GM12864 (cell line): ENCODE measurements around the gene ABCG1.

Experiments
- DNase-seq: peaks from one replicate; pipeline ENCODE4 v3.0.0-alpha.2; 2011; ENCODE audit warnings: low read depth
- H3K4me3 ChIP-seq: 2 replicates; pipeline ENCODE4 v1.5.1; 2011; ENCODE audit warnings: mild to moderate bottlenecking, low read depth, low read length, control low read depth
- CTCF ChIP-seq: IDR thresholded peaks from 2 replicates; pipeline ENCODE4 v1.5.1; 2011; ENCODE audit warnings: low read depth, mild to moderate bottlenecking, moderate library complexity, low read length, control low read depth, inconsistent platforms; ENCODE audit errors: missing control alignments

ABCG1 gene

GRCh38 chr21:42308914-42309752 lies 90.2 kb downstream of the ABCG1 start:
- TF ChIP-seq CTCF: peak; percentile 11
- H3K4me3 ChIP-seq: no peak overlapping the region
- DNase-seq: no peak

- no peak overlapping the region for H3K4me3 ChIP-seq
- TF ChIP-seq CTCF: peak; percentile 88
- DNase-seq: no peak
These were observed 90.8 kb downstream of the ABCG1 start for GRCh38 chr21:42309753-42310213.

- H3K4me3 ChIP-seq: no peak overlapping the region
- DNase-seq: no peak
- no peak for TF ChIP-seq CTCF
These were observed 91.6 kb downstream of the ABCG1 start for GRCh38 chr21:42310411-42311001.

- no peak overlapping the region for H3K4me3 ChIP-seq
- no peak for DNase-seq
- TF ChIP-seq CTCF: no peak
These were observed 92.2 kb downstream of the ABCG1 start for GRCh38 chr21:42311160-42311559.

GRCh38 chr21:42311816-42312625 lies 93.1 kb downstream of the ABCG1 start:
- H3K4me3 ChIP-seq: no peak overlapping the region
- DNase-seq: no peak
- no peak for TF ChIP-seq CTCF

- H3K4me3 ChIP-seq: no peak overlapping the region
- no peak for TF ChIP-seq CTCF
- DNase-seq: no peak
These were observed 93.7 kb downstream of the ABCG1 start for GRCh38 chr21:42312626-42313104.
